ENCODE measurements around the gene RTL10.
A peak's percentile ranks its signal among the peaks of the same experiment; 100 is the strongest.

The RTL10 gene

DNA sequence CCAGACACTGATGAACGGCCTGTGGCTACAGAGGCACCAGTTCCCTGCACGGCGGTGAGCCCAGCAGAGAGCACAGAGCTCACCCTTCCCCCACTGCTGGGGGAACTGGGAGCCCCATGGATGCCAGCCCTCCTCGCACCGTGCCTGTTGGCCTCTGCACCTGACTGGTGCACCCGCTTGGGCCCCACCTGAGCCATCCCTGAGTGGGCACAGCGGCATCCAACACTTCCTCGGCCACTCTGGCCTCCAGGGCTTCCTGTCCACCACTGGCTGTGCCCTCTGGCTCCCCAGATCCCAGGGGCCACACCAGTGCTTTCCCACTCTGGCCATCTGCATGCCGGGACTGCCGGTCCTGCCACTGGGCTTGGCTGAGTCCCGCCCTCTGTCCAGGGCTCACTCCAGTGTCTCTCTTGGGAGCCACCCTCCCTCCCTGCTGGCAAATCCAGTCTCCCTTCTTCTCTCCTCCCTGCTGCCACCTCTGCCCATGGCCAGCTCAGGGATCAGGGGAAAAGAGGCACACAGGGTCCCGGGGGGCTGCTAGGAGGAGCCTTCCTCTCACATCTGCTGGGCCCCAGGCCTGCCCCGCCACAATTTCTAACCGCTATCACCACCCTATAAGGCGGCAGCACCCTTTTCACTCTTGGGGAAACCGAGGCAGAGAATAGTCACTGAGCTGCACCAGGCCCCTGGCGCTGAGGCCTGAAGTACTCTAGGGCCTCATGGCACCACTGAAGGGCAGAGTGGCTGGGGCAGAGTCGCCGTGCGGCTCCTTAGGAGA is 33.0 kb downstream of the RTL10 start:
- DNase-seq, result no peak

DNA sequence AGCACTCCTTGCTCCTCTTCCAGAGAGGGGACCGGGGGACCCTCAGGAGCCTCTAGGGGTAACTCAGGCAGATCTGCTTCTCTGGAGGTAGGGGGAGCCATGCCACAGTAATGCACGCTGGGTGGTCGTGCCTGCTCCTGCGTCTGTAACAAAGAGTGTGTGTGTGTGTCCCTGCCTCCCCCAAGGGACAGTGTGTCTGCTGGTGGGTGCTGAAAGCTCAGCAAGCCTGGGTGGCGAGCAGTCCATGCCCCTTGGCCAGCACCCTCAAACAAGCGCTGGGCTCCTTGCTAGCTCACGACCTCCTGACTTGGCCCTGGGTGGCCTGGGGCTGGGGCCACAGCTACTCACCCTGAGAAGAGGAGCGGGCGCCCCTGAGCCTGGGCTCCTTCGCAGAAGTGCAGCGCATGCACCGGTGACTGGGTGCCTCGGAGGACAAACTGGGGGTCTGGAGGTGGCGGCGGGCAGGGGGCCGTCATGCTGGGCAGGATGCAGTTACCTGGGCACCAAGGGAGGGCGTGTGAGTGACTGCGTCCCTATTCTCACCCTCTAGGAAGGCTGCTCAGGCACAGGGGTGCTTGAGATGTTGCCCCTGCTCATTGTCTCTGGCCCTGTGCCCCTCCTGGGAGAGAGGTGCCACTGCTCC is 33.7 kb downstream of the RTL10 start:
- no peak for DNase-seq

DNA sequence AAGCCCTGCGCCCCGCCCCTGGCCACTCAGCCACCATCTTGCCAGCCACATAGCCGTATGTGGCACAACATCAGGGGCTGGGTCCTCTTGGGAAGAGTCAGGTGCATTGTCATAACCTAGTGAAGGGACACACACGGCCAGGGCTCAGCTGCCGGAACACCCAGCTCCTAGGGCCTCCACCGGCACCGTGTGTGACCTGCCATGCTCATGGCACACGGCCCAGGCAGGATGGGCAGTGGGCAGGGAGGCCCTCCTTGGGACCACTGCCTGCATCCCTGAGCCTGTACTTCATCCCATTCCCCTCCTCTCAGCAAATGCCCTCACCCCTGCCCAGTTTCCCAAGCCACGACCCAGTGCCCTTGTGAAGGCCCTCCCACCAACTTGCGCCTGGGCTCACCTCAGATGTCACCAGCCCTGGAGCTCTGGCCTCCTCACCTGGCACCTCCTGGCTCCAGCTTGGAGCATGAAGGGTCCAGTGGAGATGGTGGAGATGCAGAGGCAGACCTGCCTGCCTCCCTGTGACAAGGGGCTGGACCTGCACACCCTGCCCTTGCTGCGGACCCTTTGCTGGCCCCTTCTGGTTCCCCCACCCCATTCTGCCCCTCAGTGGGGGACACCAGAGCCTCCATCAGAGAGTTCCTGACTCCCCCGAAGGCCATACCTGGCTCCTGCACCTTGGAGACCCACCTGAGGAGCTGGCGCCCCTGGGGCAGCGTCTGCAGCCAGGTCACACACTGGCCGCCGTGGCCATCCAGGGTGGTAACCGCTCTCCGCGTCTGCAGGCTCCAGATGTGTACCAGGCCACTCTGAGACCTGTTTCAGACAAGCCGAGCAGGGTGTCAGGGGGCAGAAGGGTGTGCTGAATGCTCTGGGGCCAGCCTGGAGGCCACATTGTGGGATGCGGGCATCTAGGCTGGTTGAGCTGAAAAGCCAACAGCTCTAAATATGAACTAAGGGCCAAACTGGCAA is 34.5 kb downstream of the RTL10 start:
- no peak for DNase-seq

DNA sequence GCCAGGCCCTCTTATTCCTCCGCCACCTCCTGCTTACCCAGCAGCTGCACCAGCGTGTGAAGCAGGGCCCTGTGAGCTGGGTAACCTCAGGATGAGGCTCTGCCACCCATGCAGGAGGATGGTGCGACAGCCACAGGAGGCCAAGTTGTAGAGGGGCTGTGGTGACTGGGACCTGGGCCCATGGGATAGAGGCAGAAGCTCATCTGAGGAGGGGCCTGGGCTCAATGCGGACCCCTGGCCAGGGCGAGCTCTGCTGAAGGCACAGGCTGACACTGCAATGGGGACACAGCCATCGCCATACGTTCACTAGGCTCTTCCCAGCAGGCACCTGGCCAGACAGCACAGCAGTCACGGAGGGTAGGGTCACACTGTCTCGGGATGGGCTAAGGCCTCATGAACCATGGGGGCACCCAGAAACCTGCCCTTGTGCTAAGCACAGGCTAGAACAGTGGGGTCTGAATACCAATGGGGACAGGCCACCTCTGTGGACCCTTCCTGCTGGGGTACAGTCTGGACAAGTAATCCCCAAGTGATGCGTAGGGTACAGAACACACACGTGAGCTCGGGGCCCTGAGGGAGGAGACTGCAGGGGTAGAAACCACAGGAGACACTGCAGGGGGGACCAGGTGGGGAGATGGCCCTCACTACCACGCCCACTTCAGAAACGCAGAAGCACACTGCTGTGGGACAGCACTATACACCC is 35.3 kb downstream of the RTL10 start:
- DNase-seq, result no peak

DNA sequence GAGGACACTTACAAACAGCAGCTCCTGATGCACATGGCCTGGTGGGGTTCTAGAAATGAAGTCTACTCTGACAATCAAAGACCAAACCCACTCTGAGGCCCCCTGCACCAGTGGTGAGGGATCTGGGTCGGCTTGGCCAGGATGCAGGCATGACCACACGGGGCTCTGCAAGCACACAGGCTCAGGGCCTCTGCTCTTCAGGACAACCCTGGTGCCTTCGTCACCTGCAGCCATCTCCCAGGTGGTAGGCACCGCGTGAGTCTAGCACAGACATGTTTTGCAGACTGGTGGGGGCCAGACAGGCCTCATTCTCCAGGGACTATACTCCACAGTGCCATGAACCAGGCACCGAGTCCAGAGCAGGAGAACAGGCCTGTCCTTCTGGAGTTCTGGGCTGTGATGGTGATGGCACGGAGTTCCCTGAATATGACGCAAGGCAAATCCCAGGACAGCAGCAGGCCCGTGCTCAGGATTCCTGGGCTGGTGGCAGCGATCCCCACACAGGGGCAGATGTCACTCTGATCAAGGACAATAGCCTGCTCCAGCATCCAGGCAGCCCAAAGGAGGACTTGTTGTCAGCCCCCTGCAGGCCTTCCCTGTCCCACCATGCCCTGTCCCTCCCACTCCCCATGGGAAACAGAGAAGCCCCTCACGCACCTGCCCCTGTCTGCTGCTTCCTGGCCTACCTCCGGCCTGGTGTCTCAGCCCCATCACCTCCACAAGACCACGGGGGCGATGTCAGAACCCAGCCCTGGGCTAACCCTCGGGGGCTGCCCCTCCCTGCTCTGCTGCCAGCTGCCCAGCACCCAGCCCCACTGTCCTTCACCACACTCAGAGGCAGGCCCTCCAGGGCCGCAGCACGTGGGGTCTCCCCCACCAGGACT is 36.1 kb downstream of the RTL10 start:
- DNase-seq, result peak; percentile 52

DNA sequence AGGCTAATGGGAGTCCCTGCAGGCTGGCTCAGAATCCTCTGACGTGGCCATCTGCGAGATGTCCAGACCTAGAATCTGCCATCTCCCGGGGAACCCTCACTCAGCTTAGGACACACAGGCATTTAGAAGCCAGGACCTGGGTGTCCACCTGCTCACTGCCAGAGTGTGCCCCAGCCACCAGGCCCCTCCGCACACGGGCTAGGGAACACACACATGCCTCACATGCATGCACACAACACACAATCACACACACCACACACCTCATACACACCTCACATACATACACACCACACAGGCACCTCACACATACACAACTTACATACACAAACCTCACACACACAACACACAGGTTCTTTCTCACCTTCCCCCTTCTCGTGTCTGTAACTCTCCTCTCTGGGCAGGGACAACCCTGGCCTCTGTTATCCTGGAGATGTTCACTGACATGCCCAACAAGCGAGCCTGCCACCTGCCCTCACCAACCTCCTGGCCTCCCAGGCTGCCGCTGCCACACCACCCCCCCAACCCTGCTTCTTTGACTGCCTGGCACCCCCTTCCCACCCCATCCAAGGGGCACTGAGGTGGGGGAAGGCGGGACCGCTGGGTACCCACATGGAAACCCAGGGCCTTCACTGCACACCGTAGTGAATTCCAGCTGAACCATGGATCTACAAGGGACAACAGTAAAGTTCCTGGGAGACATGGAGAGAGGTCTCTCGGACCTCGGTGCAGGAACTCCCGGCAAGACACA is 38.1 kb downstream of the RTL10 start:
- DNase-seq, result no peak

DNA sequence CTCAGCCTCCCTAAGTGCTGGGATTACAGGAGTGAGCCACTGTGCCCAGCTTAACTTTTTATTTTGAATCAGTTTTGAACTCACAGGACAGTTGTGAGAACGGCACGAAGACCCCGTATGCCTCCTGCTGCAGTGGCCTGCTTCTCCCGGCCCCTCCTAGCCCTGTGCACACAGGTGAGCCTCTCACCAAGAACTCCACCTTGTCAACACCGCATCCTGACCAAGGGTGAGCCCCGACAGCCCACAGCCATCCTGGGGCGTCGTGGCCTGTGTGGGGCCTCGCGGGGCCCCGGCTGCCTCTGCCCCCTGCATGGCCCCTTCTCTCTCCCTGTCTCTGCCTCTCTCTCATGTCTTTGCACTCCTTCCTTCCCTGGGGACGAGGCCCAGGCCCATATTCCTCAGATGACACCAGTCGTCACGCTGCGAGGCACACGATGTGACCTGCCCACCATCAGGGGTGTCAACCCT is 38.8 kb downstream of the RTL10 start:
- no peak for DNase-seq

DNA sequence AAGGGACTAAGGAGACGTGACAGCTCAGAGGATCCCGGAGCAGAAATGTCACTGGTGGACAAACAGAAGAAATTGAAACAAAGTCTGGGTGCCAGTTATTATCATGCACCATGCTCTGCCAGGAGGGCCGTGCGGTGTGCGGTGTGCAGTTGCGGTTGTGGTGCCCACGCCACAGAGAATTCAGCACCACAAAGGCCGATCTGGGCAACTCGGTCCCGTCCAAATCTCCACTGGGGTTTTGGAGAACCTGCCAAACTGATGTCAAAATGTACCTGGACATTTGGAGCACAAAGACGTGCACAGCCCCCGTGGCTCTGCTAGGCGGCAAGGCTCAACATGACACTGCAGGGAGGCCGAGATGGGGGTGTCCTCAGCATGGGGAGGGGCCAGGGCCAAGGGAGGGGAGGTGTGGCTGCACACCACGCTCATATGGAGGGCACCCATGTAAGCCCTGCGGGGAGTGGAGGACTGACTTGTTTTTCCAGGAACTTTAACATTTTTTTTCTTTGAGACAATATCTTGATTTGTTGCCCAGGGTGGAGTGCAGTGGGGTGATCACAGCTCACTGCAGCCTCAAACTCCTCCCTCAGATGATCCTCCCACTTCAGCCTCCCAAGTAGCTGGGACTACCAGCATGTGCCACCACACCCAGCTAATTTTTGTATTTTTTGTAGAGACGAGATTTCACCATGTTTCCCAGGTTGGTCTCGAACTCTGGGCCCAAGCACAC is 39.4 kb downstream of the RTL10 start:
- DNase-seq, result no peak

DNA sequence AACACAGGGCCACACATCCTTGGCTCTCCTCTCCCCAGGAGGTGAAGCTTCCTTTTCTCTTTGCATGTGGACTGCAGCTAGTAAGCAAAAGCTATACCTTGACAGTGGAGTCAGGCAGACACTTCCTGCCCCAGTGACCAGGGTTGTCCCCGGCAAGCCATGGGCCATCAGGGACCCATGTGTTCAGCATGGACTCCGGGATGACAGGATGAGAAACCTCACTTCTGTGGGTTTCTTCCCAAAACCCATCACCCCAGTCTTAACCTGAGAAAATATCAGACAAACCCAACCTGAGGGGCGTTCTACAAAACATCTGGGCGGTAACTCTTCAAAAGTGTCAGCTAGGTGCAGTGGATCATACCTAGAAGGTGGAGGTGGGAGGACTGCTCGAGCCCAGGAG is 40.2 kb downstream of the RTL10 start:
- no peak for DNase-seq

DNA sequence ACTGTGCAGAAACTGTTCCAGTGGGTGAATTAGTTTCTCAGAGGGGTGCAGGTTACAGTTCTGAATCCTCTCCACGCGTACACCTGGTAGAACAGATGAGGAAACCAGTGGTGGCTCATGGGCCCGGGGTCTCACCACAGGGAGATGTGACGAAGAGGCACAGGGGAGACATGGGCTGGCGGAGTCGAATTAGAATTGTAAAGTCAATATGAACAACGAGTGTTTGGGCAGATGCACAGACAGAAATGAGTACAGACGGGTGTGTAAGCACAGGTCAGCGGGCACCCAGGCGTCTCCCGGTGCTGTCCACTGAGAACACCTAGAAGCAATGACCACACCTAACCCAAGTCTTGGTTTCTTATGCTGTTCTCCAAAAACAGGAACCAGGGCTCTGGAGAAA is 41.8 kb downstream of the RTL10 start:
- no peak for DNase-seq

DNA sequence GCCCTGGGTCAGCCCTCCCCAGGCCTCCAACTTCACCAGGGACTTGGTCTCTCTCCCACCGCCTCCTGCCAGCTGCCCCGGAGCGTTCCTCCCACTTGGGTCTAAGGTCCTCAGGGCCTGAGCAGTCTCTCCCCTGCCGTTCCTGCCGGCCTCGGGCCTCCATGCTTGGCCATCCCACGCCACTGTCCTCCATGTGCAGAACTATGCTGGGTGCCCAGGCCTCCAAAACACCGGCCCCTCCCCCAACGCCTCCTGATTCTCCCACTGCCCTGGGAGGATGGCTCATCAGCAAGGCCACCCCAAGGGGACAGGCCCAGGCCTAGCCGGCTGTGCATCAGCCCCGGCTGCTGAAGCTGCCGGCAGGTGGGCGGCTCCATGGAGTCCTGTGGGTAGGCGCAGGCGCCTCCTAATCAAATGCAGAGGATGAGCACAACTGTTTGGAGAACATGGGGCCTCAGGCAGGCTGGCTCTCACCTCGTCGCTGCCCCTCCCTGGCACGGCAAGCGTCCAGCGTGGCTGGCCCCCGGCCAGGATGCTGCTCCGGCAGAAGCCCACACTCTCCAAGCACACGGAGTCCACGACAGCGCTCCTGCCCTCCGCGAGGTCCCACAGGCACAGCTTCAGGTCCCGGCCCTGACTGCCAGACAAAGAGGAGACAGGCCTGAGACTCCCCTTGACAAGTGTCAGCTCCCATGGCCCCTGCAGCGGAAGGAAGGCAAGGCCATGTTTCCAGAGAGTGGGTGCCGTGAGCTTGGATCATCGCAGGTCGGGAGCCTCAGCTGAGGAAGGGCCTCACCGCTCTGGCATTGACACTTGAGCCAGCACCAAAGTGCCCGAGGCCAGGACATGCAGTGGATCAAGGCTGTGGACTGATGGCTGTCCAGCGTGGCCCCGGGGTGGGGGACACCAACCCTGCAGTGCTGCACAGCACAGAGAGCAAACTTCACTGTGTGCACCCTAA is 42.6 kb downstream of the RTL10 start:
- peak; percentile 41 for DNase-seq

DNA sequence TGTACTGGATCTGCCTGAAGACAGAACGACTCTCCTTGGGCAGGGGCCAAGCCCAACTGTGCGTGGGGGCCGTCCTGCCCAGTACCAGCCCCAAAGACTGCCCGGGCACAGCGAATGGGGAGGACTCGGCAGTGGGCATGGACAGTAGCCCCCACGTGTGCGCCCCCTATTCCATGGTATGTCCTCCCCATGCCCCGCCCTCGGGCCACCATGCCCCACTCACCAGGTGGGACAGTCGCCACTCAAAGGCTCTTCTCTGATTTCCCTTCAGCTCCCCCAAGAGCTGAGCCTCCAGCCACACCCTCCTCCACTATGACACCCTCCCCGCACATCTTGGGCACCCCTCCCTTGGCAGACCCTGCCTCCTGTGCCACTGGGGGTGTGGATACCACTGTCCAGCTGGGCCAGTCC is 43.5 kb downstream of the RTL10 start:
- DNase-seq, result no peak

DNA sequence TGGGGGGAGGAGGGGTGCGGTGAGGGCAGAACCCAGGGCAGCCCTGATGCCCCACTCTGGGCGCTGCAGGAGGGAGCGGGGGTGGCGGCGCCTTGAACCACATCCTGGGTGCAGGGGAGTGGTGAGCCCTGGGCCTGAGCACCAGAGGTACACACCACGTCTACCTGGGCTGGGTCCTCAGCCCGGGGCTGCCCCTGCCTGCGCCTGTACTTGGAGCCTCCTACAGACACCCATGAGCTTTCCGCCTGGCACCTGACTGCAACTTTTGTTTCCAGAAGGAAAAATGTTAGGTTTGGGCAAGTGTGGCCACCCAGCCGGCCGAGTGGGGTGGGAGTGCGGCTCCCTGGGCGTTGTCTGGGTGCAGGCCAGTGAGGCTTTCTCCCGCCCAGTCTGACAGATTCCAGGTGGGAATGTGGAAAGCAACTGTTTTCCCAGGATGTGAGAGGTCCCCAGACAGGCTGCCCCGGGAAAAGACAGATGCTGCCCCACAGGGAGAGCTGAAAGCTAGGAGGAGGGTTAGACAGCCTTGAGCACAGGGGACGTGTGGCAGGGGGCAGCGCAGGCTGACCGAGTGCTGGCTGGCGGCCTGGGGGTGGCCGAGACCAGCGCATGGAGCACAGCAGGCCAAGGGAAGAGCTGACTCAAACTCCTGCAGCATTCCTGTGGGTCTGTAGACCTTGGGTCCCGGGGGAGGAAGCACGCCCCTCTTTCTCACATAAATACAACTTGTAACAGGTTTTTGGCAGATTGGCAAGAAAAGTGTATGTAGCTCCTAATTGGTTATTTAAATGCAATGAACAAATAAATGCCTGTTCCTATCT is 44.1 kb downstream of the RTL10 start:
- DNase-seq, result no peak

DNA sequence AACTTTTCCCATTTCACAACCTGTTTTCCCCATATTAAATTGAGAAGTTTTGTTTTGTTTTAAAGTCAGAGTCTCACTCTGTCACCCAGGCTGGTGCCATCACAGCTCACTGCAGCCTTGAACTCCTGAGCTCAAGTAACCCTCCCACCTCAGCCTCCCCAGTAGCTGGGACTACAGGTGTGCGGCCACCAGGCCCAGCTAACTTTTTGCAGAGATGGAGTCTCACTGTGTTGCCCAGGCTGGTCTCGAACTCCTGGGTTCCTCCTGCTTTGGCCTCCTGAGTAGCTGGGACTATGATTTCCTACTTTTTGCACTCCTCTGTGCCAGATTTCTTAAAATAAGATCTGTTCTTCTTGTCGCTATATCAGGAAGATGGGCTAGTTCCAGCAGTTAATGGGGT is 44.9 kb downstream of the RTL10 start:
- DNase-seq, result no peak

DNA sequence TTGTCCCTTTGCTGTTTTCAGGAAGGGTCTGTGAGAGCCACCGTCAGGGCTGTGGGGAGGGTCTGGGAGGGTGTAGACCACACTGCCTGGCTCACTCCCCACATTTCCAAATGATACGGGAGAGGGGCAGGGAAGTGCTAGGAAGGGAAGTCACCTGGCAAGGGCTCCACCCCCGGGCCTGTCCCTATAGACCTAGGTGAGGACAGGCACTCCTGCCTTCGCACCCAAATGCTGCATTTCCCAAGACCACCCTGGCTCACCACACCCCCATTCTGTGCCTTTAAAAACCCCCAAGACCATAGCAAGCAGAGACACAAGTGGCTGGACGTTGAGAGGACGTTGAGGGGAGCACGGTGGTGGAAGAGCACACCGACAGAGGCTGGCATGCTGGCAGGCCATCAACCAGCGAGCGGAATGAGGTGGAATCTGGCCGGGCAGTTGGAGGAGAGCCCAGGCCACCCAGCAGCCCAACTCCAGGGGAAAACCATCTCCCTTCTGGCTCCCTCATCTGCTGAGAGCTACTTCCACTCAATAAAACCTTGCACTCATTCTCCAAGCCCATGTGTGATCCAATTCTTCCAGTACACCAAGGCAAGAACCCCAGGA is 45.7 kb downstream of the RTL10 start:
- DNase-seq, result no peak

DNA sequence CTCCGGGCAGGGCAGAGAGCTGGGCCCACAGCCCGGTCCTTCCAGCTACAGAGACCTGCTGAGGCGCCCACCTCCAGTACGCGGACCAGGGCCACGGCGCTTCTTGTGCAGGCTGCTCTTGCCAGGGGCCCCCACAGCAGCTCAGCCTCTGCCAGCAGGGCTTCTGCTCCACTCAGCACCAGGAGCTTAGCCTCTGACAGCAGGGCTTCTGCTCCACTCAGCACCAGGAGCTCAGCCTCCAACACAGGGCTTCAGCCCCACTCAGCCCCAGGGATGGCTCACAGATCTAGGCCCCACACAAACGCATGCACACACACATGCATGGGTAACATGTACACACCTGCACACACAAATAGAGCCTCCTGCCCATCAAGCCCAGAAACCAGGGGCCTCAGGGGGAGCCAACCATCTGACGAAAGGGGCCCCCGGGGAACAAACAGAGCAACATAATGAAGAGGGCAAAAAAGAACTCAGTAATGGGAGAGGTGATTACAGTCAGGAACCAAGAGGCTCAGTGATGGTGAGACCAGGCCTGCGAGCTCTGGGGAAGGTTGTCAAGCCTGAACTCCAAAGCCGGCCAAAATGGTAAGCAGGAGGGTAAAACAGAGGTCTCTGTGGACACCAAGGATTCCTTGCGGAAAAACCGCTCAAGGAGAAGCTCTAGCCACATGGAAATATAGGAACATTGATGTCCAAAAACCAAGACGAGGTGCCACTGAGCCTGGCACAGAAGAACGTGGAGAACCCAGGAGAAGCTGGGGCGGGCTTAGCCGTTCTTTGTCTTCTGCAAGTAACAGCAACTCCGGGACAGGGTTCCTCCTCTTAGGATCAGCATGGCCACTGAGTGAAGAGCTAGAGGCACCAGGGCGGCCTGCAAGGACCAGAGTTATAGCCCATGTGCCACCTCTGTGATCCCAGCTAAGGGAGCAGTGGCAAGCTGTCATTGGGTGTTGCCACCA is 46.5 kb downstream of the RTL10 start:
- no peak for DNase-seq

All from NCI-H69 (cell line).